ENCODE measurements around the gene PCDH9.

Gene PCDH9

DNA sequence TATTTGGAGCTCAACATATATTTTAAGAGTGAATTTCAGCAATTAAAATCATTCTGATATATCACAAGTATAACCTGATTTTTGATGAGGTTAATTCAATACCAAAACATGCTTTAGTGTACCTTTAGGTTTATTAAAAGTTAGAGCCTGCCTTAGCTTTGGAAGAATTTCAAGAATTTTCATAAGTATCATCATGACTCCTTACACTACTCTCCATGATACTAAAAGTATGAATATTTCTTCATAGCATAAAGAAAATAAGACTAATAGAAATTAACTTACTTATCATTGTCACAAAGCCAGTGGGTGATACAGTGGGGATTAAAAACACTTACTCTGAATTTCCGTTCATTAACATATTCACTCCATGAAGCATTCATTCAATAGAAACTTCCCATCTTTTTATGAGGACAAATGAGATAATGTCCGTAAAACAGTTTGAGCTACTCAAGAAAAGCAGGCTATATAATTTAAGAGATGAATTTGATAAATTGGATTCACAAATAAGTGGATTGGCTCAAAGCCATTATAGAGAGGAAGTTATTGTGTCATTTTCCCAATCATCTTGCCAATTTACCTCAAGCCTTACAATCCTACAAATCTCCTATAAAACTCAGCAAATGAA, 214.0 kb downstream of the PCDH9 start:
- no peak for ATAC-seq (ENCODE audit: low read depth)
- peaks cover 4% of the 10 kb centered on the region for H3K4me1 Mint-ChIP-seq
- no peaks in the 10 kb centered on the region for H3K27me3 Mint-ChIP-seq
- H3K4me3 Mint-ChIP-seq: no peak overlapping the region
- no peak for DNase-seq (ENCODE audit: low spot score in 2 of 2)
- H3K27ac Mint-ChIP-seq: no peak overlapping the region
- H3K36me3 Mint-ChIP-seq: no peaks in the 10 kb centered on the region
- peaks cover 6% of the 10 kb centered on the region for H3K9me3 Mint-ChIP-seq

GRCh38 chr13:67014399-67014798, 215.7 kb downstream of the PCDH9 start:
- no peak for ATAC-seq (ENCODE audit: low read depth)
- H3K9me3 Mint-ChIP-seq: peaks cover 8% of the 10 kb centered on the region
- peaks cover 4% of the 10 kb centered on the region for H3K4me1 Mint-ChIP-seq
- no peaks in the 10 kb centered on the region for H3K36me3 Mint-ChIP-seq
- no peak overlapping the region for H3K4me3 Mint-ChIP-seq
- H3K27ac Mint-ChIP-seq: no peak overlapping the region
- DNase-seq (ENCODE audit: low spot score in 2 of 2): no peak
- H3K27me3 Mint-ChIP-seq: no peaks in the 10 kb centered on the region

DNA sequence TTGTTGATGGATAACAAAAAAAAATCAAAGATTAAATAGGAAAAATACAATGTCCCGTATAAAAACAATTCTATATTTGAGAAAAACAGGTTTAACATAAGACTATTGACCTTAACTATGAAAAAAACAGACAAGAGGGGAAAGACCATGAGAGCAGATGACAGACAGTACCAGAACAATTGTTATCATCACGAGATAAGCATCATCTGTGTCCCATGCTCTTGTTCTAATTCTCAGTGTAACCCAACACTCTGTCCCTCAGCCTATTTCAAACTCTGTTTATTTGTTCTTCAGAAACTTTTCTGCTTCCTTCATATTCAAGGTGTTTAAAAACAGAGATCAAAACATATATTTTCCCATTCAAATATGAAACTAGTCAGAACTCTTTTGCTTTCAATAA, 216.4 kb downstream of the PCDH9 start:
- DNase-seq (ENCODE audit: low spot score in 2 of 2): no peak
- no peaks in the 10 kb centered on the region for H3K27me3 Mint-ChIP-seq
- H3K27ac Mint-ChIP-seq: no peak overlapping the region
- ATAC-seq (ENCODE audit: low read depth): no peak
- no peaks in the 10 kb centered on the region for H3K36me3 Mint-ChIP-seq
- peaks cover 8% of the 10 kb centered on the region for H3K9me3 Mint-ChIP-seq
- no peak overlapping the region for H3K4me3 Mint-ChIP-seq
- peaks cover 4% of the 10 kb centered on the region for H3K4me1 Mint-ChIP-seq

DNA sequence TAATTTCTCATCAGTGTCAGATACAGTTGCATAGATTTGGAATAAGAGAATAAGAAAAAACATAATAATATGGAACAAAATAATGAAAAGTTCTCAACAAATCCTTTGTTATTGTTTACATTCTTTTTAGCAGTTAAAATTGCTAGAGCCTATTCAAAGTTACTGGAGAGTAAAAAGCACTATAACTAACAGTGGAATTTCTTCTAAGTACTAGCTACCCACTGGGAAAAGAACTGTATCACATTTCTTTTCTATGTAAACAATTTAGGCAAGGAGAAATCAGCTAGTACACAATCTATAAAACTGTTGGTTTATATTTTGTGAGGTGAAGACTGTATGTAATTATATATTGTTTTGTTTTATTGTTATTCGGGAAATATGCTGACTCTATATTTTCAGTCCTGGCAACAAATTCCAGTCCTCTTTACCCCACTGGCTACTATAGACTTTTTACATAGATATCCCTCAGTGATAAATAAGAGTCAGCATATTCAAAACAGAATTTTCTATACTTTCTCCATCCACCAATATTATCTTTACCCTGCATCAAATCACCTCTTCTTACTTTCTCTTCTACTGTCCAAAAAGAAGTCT, 222.0 kb downstream of the PCDH9 start:
- peaks cover 2% of the 10 kb centered on the region for H3K9me3 Mint-ChIP-seq
- no peak overlapping the region for H3K4me3 Mint-ChIP-seq
- no peaks in the 10 kb centered on the region for H3K36me3 Mint-ChIP-seq
- H3K27me3 Mint-ChIP-seq: no peaks in the 10 kb centered on the region
- DNase-seq (ENCODE audit: low spot score in 2 of 2) (no peak), ATAC-seq (ENCODE audit: low read depth) (no peak)
- H3K27ac Mint-ChIP-seq: no peak overlapping the region
- no peaks in the 10 kb centered on the region for H3K4me1 Mint-ChIP-seq

- no peak overlapping the region for H3K4me3 Mint-ChIP-seq
- no peak overlapping the region for H3K27ac Mint-ChIP-seq
- no peaks in the 10 kb centered on the region for H3K27me3 Mint-ChIP-seq
These were observed 225.6 kb downstream of the PCDH9 start for GRCh38 chr13:67004511-67004910.

GRCh38 chr13:67003743-67004142, 226.4 kb downstream of the PCDH9 start:
- Mint-ChIP-seq H3K4me3 (no peak overlapping the region), H3K4me1 (no peaks in the 10 kb centered on the region), H3K36me3 (no peaks in the 10 kb centered on the region), H3K27ac (no peak overlapping the region), H3K9me3 (no peaks in the 10 kb centered on the region), H3K27me3 (no peaks in the 10 kb centered on the region)
- no peak for ATAC-seq (ENCODE audit: low read depth)
- no peak for DNase-seq (ENCODE audit: low spot score in 2 of 2)

More at GRCh38 chr13:67004511-67004910, 225.6 kb downstream of the PCDH9 start:
- no peak for ATAC-seq (ENCODE audit: low read depth)
- H3K9me3 Mint-ChIP-seq: peaks cover 2% of the 10 kb centered on the region
- H3K4me1 Mint-ChIP-seq: no peaks in the 10 kb centered on the region
- H3K36me3 Mint-ChIP-seq: no peaks in the 10 kb centered on the region
- DNase-seq (ENCODE audit: low spot score in 2 of 2): no peak

GRCh38 chr13:67001363-67001762, 228.8 kb downstream of the PCDH9 start:
- Mint-ChIP-seq H3K27ac (no peak overlapping the region), H3K4me3 (no peak overlapping the region), H3K27me3 (no peaks in the 10 kb centered on the region), H3K36me3 (no peaks in the 10 kb centered on the region), H3K4me1 (no peaks in the 10 kb centered on the region), H3K9me3 (peaks cover 2% of the 10 kb centered on the region)
- DNase-seq (ENCODE audit: low spot score in 2 of 2) (no peak), ATAC-seq (ENCODE audit: low read depth) (no peak)

DNA sequence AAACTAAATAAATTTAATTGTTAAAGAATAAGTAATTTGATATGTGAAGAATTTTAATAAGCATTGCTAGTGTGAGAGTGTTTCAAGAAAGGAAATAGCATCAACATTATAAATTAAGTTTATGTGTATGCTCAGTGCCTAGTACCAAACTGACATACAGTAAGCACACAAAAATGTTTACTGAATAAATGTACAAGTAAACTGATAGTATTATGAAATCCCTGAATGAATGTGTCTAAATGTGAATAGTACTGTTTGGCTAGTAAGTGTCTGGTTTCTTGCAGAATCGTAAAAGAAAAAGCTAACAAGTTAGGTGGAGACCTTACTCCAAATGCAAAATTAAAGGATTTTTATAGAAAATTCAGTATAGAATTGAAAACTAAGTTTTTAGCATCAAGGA, 233.6 kb downstream of the PCDH9 start:
- H3K27ac Mint-ChIP-seq: no peak overlapping the region
- H3K36me3 Mint-ChIP-seq: no peaks in the 10 kb centered on the region
- ATAC-seq (ENCODE audit: low read depth) (no peak), DNase-seq (ENCODE audit: low spot score in 2 of 2) (no peak)
- H3K27me3 Mint-ChIP-seq: no peaks in the 10 kb centered on the region
- peaks cover 2% of the 10 kb centered on the region for H3K4me1 Mint-ChIP-seq
- no peak overlapping the region for H3K4me3 Mint-ChIP-seq
- H3K9me3 Mint-ChIP-seq: peaks cover 2% of the 10 kb centered on the region

DNA sequence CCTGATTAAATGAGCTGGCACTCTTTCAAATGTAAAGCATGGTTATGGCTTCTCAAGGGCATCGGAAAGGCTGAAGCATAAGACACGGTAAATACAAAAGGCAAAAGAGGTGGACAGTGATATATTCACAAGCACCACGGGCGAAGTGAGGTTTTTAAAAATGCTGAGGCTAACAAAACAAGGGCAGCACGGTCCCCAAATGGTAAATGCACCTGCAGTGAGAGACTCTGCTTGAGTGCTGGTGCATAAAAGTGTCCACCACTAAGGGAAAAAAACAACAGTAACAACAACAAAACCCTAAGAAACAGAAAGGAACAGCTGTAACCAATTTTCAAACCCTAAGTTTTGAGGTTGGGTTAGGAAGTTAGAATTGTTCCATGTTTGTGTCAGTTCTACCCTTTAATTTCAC, 234.9 kb downstream of the PCDH9 start:
- peaks cover 2% of the 10 kb centered on the region for H3K9me3 Mint-ChIP-seq
- peaks cover 2% of the 10 kb centered on the region for H3K4me1 Mint-ChIP-seq
- DNase-seq (ENCODE audit: low spot score in 2 of 2) (no peak), ATAC-seq (ENCODE audit: low read depth) (peak; percentile 47)
- peak overlapping the region; percentile 35 for H3K27ac Mint-ChIP-seq
- no peaks in the 10 kb centered on the region for H3K36me3 Mint-ChIP-seq
- peak overlapping the region; percentile 1 for H3K4me3 Mint-ChIP-seq
- no peaks in the 10 kb centered on the region for H3K27me3 Mint-ChIP-seq

- H3K4me1 Mint-ChIP-seq: peaks cover 2% of the 10 kb centered on the region
- peak overlapping the region; percentile 1 for H3K4me3 Mint-ChIP-seq
- no peaks in the 10 kb centered on the region for H3K27me3 Mint-ChIP-seq
- peaks cover 2% of the 10 kb centered on the region for H3K9me3 Mint-ChIP-seq
- no peak for DNase-seq (ENCODE audit: low spot score in 2 of 2)
- H3K27ac Mint-ChIP-seq: peak overlapping the region; percentile 35
- peak; percentile 21 for ATAC-seq (ENCODE audit: low read depth)
- H3K36me3 Mint-ChIP-seq: no peaks in the 10 kb centered on the region
These were observed 235.5 kb downstream of the PCDH9 start for GRCh38 chr13:66994517-66995202.

GRCh38 chr13:66994097-66994496, 236.0 kb downstream of the PCDH9 start:
- Mint-ChIP-seq H3K27me3 (no peaks in the 10 kb centered on the region), H3K36me3 (no peaks in the 10 kb centered on the region), H3K9me3 (peaks cover 2% of the 10 kb centered on the region), H3K4me1 (peaks cover 2% of the 10 kb centered on the region), H3K4me3 (no peak overlapping the region), H3K27ac (no peak overlapping the region)
- DNase-seq (ENCODE audit: low spot score in 2 of 2): peak in 1 of 2 donors; percentile 22
- peak; percentile 53 for ATAC-seq (ENCODE audit: low read depth)

GRCh38 chr13:66992719-66993118, 237.4 kb downstream of the PCDH9 start:
- no peaks in the 10 kb centered on the region for H3K9me3 Mint-ChIP-seq

DNA sequence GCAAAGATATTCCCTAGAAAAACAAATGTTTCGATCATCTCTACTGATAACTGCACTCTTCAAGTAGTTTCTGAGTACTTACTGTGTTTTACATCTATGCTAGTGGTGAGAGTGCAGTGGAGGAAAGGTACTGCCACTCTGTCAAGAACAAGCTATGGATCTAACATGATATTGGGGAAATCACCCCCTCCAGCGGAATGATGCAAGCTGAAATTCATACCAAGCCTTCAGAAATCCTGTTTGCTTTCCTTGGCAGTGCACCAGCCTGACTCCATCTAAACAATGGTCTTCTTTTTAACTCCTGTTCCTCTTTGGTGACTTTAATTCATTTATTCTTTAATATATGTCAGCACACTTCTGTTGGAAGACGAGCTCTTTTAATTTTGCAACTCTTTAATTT, 238.0 kb downstream of the PCDH9 start:
- DNase-seq (ENCODE audit: low spot score in 2 of 2) (no peak), ATAC-seq (ENCODE audit: low read depth) (no peak)
- no peaks in the 10 kb centered on the region for H3K36me3 Mint-ChIP-seq
- H3K27me3 Mint-ChIP-seq: no peaks in the 10 kb centered on the region
- no peak overlapping the region for H3K4me3 Mint-ChIP-seq
- no peaks in the 10 kb centered on the region for H3K9me3 Mint-ChIP-seq
- peaks cover 2% of the 10 kb centered on the region for H3K4me1 Mint-ChIP-seq
- no peak overlapping the region for H3K27ac Mint-ChIP-seq

More at GRCh38 chr13:66992719-66993118, 237.4 kb downstream of the PCDH9 start:
- Mint-ChIP-seq H3K36me3 (no peaks in the 10 kb centered on the region), H3K27ac (no peak overlapping the region), H3K27me3 (no peaks in the 10 kb centered on the region), H3K4me1 (peaks cover 2% of the 10 kb centered on the region), H3K4me3 (no peak overlapping the region)
- DNase-seq (ENCODE audit: low spot score in 2 of 2): no peak
- ATAC-seq (ENCODE audit: low read depth): no peak

DNA sequence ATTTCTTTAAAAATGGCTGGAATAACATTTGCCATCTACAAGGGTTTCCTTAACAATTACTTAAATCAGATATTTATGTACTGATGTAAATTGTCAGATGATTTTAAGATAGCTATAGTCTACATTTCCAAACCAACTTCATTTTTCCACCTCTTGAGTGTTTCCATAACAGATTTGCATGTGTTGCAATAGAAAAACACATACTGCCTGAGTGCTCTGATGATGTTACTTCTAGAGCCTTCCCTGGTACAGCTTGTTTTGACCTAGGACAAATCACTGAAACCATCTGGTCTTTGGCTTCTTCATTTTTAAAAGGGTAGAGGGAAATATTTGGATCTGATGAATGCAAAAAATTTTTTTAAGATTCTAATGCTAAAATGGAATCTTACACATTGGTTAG, 245.9 kb downstream of the PCDH9 start:
- H3K27ac Mint-ChIP-seq: no peak overlapping the region
- no peak for DNase-seq (ENCODE audit: low spot score in 2 of 2)
- ATAC-seq (ENCODE audit: low read depth): no peak

More for the DNA sequence above, 245.9 kb downstream of the PCDH9 start:
- no peak overlapping the region for H3K4me3 Mint-ChIP-seq
- no peaks in the 10 kb centered on the region for H3K4me1 Mint-ChIP-seq
- H3K36me3 Mint-ChIP-seq: no peaks in the 10 kb centered on the region
- H3K9me3 Mint-ChIP-seq: peaks cover 1% of the 10 kb centered on the region
- H3K27me3 Mint-ChIP-seq: no peaks in the 10 kb centered on the region

All from memory B cell (primary cell).